NOMO-1 treated with DMSO at 0.1 percent for 48 hours (cell line): ENCODE results near the gene SYT15.
"Not testable (repeated sequence)": the region's sequence is repeated elsewhere in the genome, so short reads cannot be mapped to it uniquely, and the experiment has no call there.

Source experiments
- DNase-seq: peaks from one replicate; lab custom pipeline; 2025; ENCODE audit not compliant: unreplicated experiment; lab: John Stamatoyannopoulos, UW

SYT15 gene

DNA sequence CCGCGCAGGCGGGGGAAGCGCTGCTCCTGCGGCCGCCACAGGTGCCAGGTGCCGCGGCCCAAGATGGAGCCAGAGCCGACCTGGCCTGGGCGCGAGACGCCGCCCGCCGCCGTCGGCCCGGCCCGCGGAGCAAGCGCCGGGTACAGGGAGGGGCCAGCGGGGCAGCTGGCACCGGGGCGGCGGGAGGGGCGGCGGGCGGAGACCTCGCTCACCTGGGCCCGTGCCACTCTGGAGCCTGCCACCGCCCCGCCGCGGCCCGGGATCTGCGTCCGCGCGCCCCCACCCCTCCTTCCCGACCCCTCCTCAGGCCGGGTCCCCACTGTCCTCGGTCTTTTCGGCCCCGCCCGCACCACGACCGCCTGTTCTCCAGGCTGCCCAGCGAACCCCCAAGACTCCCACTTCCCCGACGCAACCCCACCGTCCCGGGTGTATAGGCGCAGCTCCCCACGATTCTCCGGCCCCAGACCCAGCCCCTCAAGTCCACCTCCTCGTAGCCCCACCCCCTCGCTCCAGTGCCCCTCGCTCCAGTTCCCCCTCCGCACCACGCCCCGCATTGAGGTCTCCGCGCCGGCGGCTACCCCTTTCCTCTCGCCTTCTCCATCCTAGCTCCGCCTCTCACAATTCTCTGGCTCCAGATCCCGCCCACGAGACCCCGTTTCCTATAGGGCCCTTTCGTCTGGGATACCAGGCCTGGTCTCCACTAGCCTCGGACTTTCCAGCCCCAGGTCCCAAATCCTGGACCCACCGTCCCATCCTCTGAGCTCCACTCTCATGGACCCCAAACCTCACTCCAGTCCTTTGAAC is 22.2 kb upstream of the SYT15 start, which contains the start of gene GPRIN2:
Gene GPRIN2 (minus strand): TSS at position 144 of the 804 bp plus-strand sequence. CDS start 5,922 bp downstream, outside the sequence.
- no peak for DNase-seq

- DNase-seq = no peak
Observed at GRCh38 chr10:46557319-46558121, 21.4 kb upstream of the SYT15 start.

DNA sequence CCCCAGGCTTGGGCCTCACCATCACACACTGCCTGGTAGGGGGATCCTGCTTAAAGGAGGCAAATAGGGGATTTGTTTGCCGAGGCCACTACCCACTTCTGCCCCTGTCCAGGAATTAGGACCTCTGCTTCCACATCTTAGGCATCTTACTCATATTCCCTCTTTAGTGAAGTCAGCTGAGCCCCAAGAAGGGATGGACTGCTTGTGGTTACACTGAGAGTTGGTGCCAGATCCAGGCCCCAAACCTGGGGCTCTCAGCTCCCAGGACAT is 20.9 kb upstream of the SYT15 start:
- no peak for DNase-seq

DNA sequence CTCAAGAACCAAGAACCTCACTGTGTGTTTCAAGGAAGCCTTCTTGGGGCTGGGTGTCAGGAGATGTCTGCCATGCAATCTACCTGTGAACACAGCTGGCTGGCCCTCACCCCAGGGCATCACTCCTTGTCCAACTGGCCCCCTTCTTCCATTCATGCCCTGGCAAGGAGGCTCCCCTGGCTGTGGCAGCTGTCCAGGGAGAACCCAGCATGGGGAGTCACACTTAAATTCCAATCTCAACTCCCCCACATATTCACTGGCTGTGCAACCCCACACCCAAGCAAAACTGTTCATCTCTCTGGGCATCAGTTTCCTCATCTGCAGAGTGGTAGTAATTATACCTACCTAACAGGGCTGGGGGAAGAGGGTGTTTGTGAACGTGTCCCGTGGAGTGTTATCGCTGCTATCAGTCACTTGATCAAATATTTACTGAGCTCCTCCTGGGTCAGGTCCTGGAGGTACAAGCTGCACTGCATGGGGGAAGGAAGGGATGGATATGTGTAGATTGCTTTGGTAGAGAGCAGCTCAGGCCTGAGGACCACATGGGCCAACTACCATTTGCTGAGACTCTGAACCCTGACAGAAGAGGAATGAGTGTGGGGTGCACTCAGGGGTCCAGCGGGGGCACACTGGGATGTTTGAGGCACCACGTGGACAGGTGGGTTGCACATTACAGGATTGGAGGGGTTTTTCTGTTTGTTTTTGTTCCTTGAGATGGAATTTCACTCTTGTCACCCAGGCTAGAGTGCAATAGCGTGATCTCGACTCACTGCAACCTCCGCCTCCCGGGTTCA is 20.3 kb upstream of the SYT15 start:
- DNase-seq = no peak

- no peak for DNase-seq
Observed at GRCh38 chr10:46559231-46559671, 19.7 kb upstream of the SYT15 start.

DNA sequence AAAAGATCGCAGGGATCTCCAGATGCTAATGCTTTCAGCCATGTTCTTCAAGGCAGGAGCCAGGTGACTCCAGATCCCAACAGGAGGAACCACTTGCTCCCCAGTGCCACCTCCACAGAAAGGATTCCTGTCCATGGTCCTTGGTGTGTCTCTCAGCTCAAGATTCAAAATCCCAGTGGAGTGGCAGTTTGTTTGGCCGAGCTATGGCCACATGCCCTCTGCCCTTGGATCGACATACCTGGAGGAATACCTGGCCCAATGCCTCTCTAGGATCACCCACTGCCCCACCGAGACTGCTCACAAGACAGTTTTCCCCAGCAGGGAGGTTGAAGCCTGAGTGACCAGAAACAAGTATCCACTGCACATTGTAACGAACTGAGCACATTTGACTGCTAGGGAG is 18.5 kb upstream of the SYT15 start:
- no peak for DNase-seq

GRCh38 chr10:46560952-46561351 is 18.0 kb upstream of the SYT15 start:
- no peak for DNase-seq

GRCh38 chr10:46565591-46566332 is 13.2 kb upstream of the SYT15 start:
- DNase-seq = peak; percentile 65

DNA sequence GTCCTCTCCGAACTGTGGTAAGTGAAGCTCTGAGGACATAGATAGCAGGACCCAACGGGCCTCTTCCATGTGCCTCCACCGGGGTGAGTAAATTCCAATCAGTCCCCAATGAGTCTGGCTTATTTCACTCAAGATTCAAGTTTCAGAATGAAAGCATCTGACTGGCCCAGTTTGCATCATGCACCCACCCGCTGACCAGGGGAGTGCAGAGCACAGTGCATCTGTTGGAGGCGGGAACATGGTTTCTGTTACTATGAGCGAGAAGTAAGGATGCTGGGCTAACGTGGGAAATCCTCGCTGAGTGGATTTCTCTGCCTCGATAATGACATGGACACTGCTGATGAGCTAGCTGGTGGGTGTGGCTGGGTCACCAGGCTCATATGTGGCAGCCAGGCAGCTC is 11.8 kb upstream of the SYT15 start:
- DNase-seq = not testable (repeated sequence)

- not testable (repeated sequence) for DNase-seq
Observed at GRCh38 chr10:46570655-46571054, 8.3 kb upstream of the SYT15 start.

GRCh38 chr10:46572765-46573164 is 6.2 kb upstream of the SYT15 start:
- not testable (repeated sequence) for DNase-seq

- DNase-seq = not testable (repeated sequence)
Observed at GRCh38 chr10:46573314-46573713, 5.6 kb upstream of the SYT15 start.

DNA sequence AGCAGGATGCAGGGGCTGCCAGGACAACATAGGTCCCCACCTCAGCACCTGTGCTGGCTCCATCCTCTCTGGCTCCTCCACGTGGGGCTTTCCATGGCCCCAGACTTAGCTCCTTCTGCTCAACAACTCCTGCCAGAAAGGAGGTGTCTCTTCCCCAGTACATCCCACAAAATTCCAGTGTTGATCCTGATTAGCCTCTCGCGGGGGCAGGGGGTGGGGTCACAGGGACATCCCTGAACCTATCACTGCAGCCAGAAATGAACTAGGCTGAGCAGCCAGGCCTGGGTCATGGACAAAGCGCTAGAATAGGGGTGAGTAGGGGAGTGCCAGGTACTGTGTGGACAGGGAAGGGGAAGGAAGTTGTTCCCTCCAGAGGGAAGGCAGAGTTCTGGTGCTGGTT is 5.0 kb upstream of the SYT15 start:
- not testable (repeated sequence) for DNase-seq

GRCh38 chr10:46577624-46578473 is 1.1 kb upstream of the SYT15 start:
- not testable (repeated sequence) for DNase-seq

GRCh38 chr10:46579378-46579777 is 450 bp downstream of the SYT15 start:
- DNase-seq = not testable (repeated sequence)

GRCh38 chr10:46581997-46582396 is 3.1 kb downstream of the SYT15 start:
- not testable (repeated sequence) for DNase-seq

- not testable (repeated sequence) for DNase-seq
Observed at GRCh38 chr10:46582568-46582967, 3.6 kb downstream of the SYT15 start.

DNA sequence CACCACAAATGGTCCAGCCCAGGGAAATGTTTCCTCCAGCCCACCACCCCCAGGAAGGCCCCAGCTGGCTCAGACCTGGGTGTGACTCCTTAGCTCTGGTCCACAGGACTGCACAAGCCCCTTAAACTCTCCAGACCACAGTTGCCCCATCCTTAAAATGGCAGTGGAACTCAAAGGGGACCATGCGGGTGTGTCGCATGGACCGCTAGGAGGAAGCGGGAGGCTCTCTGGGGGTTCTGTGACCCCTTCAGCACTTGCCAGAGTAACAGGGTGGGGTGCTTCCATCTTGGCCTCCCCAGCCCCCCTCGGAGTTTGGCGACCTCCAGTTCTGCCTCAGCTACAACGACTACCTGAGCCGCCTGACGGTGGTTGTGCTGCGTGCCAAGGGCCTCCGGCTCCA is 5.3 kb downstream of the SYT15 start:
- not testable (repeated sequence) for DNase-seq

- DNase-seq = not testable (repeated sequence)
Observed at GRCh38 chr10:46585246-46585645, 6.3 kb downstream of the SYT15 start.

DNA sequence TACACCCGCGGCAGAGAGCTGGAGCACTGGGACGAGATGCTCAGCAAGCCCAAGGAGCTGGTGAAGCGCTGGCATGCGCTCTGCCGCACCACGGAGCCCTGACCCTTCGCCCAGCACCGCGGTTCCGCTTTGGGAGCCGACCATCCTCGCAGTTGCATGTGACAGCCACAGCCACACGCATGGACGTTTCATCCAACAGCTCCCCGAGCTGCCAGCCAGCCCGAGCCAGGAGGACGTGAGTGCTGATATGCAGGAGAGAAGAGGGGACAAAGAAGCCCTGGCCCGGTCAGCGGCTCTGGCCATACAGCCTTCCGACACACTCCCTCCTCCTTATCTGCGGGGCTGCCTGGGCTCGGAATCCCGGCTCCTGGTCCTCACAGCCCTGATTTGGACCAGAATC is 8.6 kb downstream of the SYT15 start:
- DNase-seq = not testable (repeated sequence)
